GM12891 (cell line): ENCODE measurements around the gene HORMAD2.

Experiments used
- POLR2A ChIP-seq: IDR thresholded peaks from 2 replicates; pipeline ENCODE4 v1.6.1; 2011; ENCODE audit warnings: low read depth, low read length, control low read depth
- POLR2AphosphoS5 ChIP-seq: IDR thresholded peaks from 2 replicates; pipeline ENCODE4 v1.6.1; 2011; ENCODE audit warnings: low read depth, low read length, control low read depth

DNA sequence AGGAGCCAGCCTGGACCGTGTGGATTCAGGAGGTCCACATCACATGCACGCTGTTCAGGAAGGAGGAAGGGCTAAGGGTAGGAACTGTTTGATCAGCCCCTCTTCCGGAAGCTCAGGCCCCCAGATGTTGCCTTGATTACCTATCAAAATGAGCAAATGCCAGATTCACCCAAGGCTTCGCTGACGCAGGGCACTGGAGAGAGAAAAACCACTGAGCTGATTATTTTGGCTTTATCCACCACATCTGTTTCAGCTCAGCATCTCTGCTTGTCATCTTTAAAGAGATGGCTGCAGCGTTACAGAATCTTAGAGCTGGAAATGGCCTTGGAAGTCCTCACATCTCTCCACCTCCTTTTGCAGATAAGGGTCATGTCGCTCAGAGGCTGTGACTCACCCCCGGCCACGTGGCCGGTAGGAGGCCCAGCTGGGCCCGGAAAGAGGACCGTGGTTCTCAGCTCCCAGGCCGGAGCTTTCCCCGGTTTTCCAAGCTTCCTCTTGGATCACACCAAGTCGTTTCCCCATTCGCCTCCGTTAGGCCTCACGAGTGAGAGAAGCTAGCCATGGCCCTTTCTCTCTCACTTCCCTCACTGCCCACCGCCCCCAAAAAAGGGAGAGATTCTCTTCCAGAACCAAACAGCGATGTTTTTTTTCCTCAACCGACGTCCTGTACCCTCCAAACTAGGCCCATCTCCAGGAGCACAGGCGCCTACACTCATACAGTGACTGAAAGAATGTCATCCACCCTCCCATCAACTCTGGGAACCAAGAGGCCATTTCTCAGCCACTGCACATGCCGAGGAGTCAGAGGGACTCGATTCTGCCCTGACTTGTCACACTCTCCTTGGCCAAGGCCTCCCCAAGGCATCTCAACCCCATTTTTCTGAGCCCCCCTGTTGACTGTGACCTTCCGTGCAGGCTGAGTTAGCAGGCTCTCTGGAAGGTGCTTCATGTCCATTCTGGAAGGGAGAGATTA, 128.7 kb downstream of the HORMAD2 start:
- TF ChIP-seq POLR2AphosphoS5 (no peak), POLR2A (no peak)
